CD4-positive, alpha-beta T cell treated with Interleukin-4 for 4 hours (primary cell): ENCODE results near the gene RYK.
A peak's percentile ranks its signal among the peaks of the same experiment; 100 is the strongest.
"Not testable (repeated sequence)": the region's sequence is repeated elsewhere in the genome, so short reads cannot be mapped to it uniquely, and the experiment has no call there.

ENCODE experiments used
- DNase-seq: peaks from one replicate; pipeline ENCODE4 v3.0.0-alpha.2; 2020

RYK gene

DNA sequence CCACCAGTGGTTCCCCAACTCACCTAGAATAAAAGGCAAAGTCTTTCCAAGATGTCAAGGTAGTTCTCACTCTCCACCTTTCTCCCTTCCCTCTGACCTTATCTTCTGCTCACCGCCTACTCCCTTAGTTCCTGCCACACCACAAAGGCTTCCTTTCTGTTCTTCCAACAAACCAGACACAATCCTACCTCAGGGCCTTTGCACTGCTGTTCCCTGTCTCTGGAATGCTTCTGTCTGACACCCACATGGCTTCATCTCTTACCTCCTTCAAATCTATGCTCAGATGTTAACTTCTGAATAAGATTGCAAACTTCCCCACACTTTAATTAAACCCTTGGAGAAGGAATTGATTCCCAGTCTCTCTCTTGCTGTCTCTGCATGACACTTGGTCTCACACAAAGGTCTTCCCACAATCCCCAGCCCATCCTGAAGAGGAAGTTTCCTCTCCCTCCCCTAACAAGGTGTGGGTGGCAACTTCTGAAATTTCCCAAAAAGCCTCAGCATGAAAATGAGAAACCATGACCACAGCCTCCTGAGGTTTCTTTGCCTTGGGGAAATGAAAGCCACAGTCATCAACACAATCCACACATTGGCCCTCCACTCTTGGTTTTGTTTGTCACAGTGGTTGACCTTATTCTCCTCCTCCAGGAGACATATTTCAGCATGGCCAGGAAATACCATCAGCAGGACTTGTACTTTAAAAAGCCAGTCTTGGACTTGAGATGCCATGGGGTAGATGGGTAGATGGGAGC, 3.0 kb upstream of the RYK start:
- no peak for DNase-seq

DNA sequence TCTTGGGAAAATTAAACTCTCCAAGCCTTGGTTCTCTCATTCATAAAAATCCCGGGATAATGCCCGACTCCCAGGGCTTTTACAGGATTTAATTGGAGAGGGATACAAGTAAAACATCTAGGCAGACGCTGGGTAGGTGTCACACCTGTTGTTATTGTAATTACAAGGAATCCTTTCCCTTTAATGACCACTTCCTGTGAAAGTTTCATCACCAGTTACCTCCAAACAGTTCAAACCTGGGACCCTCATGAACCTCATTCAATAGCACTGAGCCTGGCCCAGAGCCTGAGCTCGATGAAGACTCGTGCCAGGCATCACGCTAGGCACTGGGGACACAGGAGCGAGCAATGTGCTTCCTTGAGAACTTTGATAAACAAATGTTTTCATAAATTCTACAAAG, 2.1 kb upstream of the RYK start:
- DNase-seq = no peak

DNA sequence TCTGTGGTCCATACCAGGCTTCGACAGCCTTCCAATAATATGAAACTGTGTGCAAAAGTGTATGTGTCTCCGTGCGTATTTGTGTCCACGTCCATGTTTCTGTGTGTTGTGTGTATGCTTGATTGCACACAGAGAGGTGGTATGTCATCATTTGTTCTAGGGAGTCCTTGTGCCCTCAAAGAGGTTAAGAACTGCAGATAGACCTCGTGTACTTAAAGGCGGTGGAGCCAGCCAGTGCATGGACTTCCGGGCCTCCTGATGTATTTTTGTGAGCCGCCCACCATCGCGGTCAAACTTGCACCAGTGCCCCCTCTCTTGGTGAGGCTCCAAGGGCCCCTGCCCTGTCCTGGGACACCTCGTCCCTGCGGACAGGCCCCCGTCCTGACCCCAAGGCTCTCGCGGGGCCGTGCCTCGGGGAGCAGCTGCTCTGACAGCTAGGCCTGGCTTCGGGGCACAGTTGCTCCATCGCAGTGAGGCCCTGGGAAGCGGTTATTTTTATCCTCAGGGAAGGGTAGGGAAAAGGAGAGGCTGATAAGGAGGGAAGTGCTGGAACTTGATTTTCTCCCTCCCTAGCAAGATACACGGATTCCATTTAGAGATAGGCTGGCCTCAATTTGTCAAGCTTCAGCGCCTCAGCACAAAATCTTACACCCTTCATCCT, 1.2 kb upstream of the RYK start:
- DNase-seq = no peak

DNA sequence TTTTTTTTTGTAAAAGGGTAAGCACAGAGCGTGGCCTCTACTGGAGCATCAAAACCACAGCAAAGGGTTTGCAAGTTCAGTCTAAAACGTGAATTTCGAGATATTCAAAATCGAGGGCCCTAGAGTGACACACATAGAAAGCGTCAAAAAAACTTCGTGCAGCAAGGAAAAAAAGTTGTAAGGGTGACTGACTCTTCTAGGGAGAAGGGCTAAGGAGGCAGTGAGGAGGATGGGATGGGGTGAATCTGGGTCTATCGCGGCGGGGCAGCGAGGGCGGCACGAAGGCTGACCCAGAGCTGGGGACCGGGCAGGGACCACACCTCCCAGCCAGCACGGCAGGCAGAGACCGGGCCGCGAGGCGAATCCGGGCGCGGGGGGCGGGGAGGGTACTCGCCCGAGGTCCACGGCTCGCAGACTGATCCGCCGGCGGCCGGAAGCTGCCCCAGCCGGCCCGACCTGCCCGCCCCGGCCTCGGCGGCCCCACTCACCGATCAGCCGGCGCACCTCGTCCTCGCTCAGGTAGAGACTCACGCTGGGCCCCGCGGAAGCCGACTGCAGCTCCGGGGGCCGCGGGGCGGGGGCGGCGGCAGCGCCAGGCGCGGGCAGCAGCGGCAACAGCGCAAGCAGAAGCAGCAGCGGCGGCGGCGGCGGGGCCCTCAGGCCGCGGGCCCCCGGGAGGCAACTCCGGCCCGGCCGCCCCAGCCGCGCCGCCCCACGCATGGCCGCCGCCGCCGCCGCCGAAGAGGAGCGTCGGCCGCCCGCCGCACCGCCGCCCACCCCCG, 533 bp downstream of the RYK start:
- DNase-seq = peak; percentile 46

DNA sequence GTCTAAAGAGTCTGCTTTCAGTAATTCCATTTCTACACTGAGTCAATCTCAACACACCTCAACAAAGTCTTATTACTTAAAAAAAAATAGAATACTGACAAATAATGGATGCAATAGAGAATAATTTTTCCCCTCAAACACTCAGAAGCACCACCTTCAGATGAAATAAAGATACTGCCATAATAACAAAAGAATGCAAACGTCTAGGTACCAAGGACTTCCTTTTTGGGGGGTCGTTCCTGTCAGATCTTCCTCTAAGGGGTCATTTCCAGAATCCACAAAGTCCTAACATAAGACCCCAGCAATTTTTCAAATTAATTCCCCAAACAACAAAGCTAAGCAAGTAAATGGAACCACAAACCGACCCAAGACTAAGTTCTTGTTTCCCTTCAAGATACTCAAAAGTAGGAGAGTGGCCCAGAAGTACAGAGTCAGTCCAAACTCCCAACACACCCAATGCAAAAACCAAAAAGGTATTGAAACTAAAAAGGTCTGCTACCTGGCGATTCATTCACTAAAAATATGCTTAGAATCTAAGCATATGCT, 1.3 kb downstream of the RYK start:
- no peak for DNase-seq

DNA sequence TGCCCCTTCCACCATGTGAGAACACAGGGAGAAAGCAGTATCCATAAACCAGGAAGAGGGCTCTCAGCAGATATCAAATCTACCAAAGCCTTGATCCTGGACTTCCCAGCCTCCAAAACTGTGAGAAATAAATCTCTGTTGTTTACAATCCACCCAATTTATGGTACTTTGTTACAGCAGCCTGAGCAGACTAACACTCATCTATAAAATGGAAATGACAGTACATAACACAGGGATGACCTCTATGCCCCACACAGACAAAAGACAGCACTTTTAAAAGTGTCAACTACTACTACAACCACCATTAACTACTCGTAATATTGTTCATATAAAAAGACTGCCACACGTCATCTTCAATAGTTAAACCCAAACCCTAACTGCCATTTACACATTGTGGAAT, 5.7 kb downstream of the RYK start:
- DNase-seq = no peak

DNA sequence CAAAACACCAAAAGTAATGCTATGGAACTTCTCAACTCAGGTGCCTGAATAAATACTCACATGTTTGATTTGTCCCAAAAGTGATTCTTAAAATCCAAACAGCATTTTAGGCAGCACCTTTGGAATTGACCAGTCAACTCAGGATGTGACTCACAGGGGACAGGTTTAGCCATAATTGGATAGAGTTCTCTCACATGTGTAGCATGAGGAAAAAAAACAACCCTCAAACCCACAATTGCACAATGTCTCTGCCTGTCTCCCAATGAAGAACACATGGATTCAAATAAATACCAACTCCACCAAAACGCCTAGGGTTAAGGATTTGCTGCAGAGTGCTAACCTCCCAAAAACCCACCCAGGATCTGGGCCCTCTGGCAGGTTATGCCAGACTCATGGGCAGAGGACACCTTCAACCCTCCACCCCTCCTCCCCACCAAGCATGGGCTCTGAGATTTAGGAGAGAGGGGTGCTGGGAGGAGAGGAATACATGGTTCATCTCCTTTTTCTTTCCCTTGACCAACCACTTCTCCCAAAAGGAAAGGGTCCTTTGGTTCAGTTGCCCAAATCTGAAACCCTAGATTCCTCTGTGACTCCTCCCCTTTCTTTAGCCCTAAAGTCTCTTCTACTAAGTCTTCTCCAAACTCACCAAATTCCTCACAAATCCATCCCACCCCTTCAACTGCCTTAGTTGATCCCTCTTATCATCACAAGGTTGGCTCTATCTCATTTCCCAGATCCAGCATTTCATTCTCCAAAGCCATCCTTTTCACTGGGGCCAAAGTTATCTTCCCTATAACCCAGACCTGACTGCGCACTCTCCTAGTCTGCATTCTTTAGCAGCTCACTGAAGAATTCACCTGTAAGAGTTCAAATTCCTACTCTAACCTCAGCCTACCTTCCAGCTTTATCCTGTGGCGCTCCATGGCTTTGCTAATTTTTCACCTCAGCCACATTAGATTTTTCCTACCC, 7.7 kb downstream of the RYK start:
- DNase-seq = no peak

DNA sequence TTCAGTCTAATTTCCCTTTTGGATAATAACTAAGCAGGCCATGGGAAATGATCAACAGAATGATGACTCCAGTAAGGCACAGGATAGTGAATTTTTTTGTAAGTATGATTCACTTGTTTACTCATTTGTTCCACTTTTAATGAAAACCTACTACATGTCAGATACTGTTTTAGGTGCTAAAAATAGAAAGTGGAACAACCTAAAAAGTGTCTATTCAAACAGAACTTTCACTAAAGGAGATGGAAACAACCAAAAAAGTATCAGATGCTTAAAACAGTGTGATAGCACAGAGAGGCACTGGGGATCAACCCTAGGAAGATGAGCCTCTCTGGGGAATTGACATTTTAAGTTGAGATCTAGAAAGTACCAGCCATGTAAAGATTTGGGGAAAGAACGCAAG, 11.1 kb downstream of the RYK start:
- no peak for DNase-seq

DNA sequence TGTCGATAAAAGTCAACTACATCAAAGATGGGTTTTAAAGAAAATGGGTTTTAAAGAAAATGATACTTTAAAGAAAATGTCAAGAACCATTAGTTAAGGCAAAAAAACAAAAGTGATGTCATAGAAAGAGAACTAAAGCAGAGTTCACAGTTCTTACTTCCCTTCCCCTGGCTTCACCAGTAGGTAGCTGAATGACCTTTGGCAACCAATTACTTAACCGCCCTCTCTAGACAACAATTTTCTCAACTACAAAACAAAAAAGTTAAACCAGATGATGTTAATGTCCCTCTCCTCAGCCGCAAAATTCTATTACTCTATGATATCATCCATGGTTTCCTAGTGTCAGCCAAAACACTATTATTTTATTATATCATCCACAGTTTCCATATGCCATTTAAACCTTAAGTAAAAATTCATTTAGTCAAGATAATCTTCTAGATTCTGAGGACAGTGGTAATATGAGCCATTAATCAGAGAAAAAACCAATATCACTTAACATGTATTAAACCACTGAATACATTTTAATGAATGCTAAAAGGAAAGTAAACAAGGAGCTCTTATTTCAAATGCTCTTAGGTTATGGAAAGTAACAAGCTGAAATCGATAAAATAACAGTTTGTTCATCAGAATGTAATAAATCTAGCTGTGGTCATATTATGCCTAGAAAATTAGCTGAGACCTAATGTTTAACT, 13.1 kb downstream of the RYK start:
- no peak for DNase-seq

DNA sequence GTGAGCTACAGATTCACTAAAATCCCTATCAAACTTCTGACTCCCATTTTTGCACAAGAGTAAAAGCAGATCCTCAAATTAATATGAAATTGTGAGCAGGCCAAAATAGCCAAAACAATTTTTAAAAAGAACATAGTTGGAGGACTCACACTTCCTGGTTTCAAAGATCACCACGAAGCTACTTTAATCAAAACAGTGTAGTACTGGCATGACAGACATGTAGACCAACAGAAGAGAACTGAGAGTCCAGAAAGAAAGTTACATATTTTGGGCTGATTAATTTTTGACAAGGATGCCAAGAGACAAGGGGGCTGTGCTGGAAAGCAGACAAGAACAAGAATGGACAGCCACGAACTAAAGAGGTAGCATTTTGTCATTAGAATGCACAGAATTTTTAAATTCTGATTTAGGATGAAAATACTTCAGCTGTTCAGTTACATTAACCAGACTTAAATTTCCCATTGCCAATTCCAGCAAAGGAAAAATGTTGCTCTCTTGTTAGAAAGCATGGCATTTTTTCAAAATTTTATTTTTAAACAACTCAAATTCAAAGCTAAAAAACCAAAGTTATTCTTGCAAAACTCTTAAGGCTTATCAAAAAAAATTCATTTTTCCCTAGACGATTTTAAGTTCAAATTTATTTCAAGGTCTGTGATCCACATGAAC, 14.0 kb downstream of the RYK start:
- DNase-seq = no peak

DNA sequence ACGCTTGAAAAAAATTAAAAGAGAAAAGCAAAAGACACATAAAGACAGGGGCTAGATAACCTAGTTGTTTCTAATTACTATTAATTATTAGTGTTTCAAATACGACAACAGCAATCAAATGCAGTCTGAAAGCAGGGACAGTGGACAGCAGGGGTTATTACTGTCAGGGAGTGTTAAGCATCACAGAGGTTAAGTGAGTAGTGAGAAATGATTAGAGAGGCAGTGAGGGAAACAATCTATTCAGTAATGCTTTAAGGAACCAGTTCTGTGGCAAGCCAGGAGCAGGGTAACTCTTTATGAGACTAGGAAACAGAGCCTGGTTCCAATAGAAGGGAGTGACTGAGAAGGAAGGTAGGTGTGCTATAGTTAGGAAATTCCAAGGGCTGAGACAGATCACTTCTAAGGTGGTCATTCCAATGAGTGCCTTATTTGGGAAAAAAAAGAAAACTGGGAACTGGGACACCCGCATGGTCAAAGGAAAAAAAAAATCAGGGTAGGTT, 15.0 kb downstream of the RYK start:
- no peak for DNase-seq

DNA sequence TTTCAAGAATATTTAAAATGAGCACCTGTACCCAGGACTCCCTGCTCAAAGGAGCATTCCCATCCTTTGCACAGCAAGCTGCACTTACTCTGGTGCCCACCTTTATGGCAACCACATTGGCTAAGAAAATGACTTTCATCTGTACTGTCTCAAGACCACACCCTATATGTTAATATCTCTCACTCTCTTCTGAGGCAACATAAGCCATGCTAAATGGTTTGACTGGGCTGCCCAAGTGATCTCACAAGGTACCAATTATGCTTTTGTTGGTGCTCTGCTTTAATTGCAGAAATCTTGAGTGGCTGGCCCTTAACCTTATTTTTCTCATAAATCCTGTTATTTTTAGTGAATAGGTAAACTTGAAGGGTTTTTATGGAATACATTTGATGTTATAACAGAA, 17.7 kb downstream of the RYK start:
- DNase-seq = no peak

DNA sequence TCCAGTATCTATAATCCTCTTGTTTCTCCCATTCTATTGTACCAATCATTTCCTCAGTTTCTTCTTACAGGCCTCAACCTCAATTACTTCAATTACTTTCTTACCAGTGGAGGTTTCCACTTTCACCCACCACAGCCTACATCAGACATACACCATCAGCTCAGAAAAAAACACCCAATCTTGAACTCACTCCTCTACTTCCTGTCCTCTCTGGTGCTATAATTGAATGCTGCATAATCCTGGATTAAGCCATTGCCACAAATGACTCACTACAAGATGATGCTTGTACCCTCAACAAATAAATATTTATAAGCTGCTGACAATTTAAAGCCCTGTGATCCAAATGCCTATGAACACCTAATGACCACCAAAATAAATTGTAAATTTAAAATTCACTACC, 18.5 kb downstream of the RYK start:
- peak; percentile 23 for DNase-seq

DNA sequence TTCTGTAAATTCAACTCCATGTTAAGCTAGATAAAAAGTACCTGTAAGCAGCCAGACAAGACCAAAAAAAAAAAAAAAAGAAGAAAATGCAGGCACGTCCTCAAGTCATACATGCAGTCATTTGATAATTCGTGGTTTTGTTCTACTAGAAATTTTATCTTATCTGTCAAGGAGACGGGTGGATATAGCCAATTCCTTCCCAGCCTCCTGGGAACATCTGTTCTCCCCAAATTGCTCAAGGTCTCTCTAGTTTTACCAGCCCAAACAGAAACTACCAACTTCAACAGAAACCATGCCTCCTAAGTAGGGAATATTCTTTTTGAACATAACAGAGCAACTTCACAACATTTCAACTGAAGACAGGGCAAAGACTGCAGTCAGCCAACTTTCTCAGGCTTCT, 19.5 kb downstream of the RYK start:
- no peak for DNase-seq

DNA sequence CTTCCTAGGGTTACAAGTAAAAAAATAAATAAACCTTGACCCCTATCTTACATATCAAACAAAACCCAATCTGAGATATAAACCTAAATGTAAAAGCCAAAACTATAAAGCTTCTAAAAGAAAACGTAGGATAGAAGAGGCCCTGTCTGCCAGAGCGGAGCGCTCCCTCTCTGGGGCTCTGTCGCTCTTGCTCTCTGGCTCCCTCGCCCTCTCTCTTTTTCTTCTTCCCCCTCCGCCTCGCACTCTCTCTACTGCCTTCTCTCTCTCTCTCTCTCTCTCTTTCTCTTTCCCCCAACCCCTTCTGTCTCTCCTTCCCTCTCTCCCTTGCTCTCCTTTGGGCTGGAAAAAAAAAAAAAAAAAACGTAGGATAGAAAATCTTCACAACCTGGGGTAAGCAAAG, 21.6 kb downstream of the RYK start:
- no peak for DNase-seq

DNA sequence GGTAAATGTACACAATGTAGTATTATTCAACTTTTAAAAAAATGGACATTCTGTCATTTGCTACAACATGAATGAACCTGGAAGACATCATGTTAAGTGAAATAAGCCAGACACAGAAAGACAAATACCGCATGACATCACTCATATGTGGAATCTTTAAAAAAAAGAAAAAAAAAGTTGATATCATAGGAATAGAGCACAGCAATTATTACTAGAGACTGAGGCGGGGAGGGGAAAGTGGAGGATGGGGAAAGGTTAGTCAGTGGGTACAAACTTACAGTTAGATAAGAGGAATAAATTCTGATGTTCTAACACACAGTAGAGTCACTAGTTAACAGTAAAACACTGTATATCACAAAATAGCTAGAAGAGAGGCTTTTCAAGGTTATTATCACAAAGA, 22.2 kb downstream of the RYK start:
- DNase-seq = no peak

DNA sequence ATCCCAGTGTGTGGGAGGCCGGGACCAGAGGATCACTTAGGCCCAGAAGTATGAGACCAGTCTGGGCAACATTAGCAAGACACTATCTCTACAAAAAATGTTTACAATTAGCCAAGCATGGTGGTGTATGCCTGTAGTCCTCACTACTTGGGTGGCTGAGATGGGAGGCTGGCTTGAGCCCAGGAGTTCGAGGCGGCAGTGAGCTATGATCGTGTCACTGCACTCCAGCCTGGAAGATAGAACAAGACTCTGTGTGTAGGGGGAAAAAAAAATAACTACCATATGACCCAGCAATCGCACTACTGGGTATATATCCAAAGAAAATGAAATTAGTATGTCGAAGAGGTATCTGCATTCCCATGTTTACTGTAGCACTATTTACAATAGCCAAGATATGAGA, 22.6 kb downstream of the RYK start:
- no peak for DNase-seq

DNA sequence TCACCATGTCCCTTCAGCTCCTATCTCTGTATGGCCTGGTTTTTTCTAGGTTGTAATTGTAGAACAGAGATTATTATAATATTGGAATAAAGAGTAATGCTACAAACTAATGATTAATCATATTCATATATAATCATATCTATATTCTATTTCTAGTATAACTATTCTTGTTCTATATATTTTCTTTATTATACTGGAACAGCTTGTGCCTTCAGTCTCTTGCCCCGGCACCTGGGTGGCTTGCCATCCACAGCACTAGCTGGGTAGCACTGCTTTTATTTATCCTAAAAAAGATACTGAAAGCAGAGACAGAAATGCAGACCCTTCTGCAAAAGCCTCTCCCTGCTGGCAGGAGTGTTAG, 25.9 kb downstream of the RYK start:
- DNase-seq = not testable (repeated sequence)

DNA sequence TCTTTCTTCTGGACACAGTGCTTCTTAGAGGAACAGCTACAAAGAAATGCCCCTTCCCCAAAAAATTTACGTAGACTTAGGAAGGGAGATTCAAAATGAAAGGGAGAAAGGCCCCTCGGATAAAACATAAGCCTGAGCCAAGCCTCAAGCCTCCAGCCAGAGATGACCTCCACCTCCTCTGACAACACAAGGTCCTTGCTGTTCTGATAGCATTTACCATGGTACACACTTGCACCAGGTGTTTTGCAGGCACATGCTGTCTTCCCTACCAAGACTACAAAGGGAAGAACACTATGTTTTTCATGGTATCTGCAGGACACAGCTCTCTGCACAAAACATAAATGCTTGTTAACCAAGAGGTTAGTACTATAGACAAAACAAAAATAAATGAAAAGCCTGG, 27.8 kb downstream of the RYK start:
- no peak for DNase-seq

DNA sequence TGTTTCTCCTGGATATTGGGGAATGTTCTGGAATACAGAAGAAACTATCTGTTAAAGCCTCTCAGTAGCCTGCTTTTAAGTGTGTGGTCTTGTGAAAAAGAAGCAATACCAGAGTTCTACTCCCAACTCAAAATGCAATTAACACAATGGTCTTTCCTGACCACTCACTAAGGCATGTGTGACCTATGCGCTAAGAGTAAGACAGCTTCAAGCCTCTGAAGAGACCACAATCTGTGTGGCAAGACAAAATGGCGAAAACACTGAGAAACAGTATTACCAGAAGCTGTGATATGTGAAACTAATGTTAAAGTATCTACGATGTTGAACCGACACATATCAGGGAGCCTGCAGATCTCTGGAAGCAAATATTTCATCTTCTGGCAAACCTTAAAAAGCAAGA, 33.8 kb downstream of the RYK start:
- no peak for DNase-seq

DNA sequence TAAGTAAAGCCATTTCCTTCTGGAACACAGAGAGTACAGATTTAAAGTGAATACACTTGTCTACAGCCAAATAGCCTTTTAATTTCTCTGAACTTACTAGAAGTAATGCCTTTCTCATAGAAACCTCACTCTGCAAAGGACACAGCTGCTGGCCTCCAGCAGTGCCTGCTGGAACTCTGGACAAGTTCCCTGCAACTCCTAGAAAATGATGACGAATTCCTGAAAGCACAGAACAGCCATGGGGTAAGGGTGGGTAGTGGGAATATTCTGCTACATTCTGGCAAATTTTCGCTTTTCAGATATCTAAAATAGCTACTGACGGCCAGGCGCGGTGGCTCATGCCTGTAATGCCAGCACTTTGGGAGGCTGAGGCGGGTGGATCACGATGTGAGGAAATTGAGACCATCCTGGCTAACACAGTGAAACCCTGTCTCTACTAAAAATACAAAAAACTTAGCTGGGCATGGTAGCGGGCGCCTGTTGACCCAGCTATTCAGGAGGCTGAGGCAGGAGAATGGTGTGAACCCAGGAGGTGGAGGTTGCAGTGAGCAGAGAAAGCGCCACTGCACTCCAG, 34.4 kb downstream of the RYK start:
- DNase-seq = no peak
